CD14-positive monocyte (primary cell): Measurements from ENCODE around the gene MLLT10. TPM values are rescaled to one million over a fixed set of nuclear protein-coding genes. Genes with fewer than 3 reads are reported as not detected.
A peak's percentile ranks its signal among the peaks of the same experiment; 100 is the strongest.

Experiments
- DNase-seq, 3 donors: peaks; one replicate each; pipeline ENCODE4 v3.0.0-alpha.2; 2011 to 2022
- H2AFZ ChIP-seq: 2 replicates; pipeline ENCODE4 v1.6.0; 2012; ENCODE audit warnings: mild to moderate bottlenecking, low read depth, low read length, inconsistent platforms; ENCODE audit not compliant: insufficient read depth, poor library complexity, severe bottlenecking
- H3K27ac ChIP-seq, 2 donors: 1 replicate in 1 of 2; 2 replicates in 1 of 2; pipeline ENCODE4 v1.5.1; 2012 to 2013; ENCODE audit warnings: low read length in 2 of 2, control low read depth in 1 of 2, inconsistent platforms in 1 of 2, low read depth in 1 of 2, mild to moderate bottlenecking in 1 of 2
- H3K27me3 ChIP-seq, 2 donors: one replicate each; pipeline versions ENCODE4 v1.6.0 to v1.6.1; 2011 to 2013; ENCODE audit warnings: low read length in 2 of 2; ENCODE audit not compliant: control insufficient read depth in 2 of 2, insufficient read depth in 2 of 2
- H3K36me3 ChIP-seq, 2 donors: replicated peaks in 1 of 2; 1 replicate in 1 of 2; 2 replicates in 1 of 2; pipeline versions ENCODE4 v1.5.1 to v1.6.1; 2012 to 2013; ENCODE audit warnings: low read length in 2 of 2, control low read depth in 1 of 2, inconsistent platforms in 1 of 2, mild to moderate bottlenecking in 1 of 2; ENCODE audit not compliant: insufficient read depth in 2 of 2, control insufficient read depth in 1 of 2
- H3K4me1 ChIP-seq, 2 donors: 1 replicate in 1 of 2; 2 replicates in 1 of 2; pipeline versions ENCODE4 v1.5.1 to v1.6.1; 2012 to 2013; ENCODE audit warnings: low read length in 2 of 2, control low read depth in 1 of 2, inconsistent platforms in 1 of 2, mild to moderate bottlenecking in 1 of 2, moderate library complexity in 1 of 2; ENCODE audit not compliant: insufficient read depth in 2 of 2, control insufficient read depth in 1 of 2
- H3K4me2 ChIP-seq: replicated peaks from 2 replicates; pipeline ENCODE3; 2012; ENCODE audit warnings: low read length, moderate library complexity, mild to moderate bottlenecking; ENCODE audit not compliant: poor library complexity, severe bottlenecking; ENCODE audit errors: extremely low read depth
- H3K4me3 ChIP-seq, 3 experiments: fragments of 200-600 bp in 1 of 3; sonication (generic) in 1 of 3; replicated peaks in 1 of 3; 1 replicate in 2 of 3; 2 replicates in 1 of 3; pipeline ENCODE4 v1.5.1; 2011 to 2013; ENCODE audit warnings: low read length in 3 of 3, mild to moderate bottlenecking in 3 of 3, control low read depth in 2 of 3, low read depth in 2 of 3, inconsistent platforms in 1 of 3, moderate library complexity in 1 of 3
- H3K79me2 ChIP-seq: 2 replicates; pipeline ENCODE4 v1.6.0; 2012; ENCODE audit warnings: mild to moderate bottlenecking, control low read depth, inconsistent platforms, low read length, moderate library complexity; ENCODE audit not compliant: insufficient read depth
- H3K9ac ChIP-seq: 2 replicates; pipeline ENCODE4 v1.6.0; 2017; ENCODE audit warnings: low read length, mild to moderate bottlenecking; ENCODE audit not compliant: insufficient read depth, poor library complexity, severe bottlenecking
- H3K9me3 ChIP-seq, 2 donors: replicated peaks in 1 of 2; 1 replicate in 1 of 2; 2 replicates in 1 of 2; pipeline versions ENCODE4 v1.5.1 to v1.6.1; 2012 to 2013; ENCODE audit warnings: low read length in 2 of 2, control low read depth in 1 of 2; ENCODE audit not compliant: control insufficient read depth in 1 of 2, insufficient read depth in 1 of 2
- H4K20me1 ChIP-seq: 2 replicates; pipeline ENCODE4 v1.6.0; 2012; ENCODE audit warnings: mild to moderate bottlenecking, low read length, control low read depth, moderate library complexity; ENCODE audit not compliant: insufficient read depth
- H3K27ac Mint-ChIP-seq, 7 donors: one replicate each; pipeline ENCODE4 v1.8.0; 2020; ENCODE audit warnings: mild to moderate bottlenecking in 7 of 7, mixed read lengths in 7 of 7, moderate library complexity in 6 of 7, inconsistent platforms in 2 of 7
- H3K27me3 Mint-ChIP-seq, 3 donors: one replicate each; pipeline ENCODE4 v1.8.0; 2021 to 2022; ENCODE audit warnings: low read depth in 3 of 3, mild to moderate bottlenecking in 3 of 3, mixed read lengths in 3 of 3, moderate library complexity in 3 of 3, inconsistent platforms in 1 of 3
- H3K36me3 Mint-ChIP-seq, 2 donors: one replicate each; pipeline ENCODE4 v1.8.0; 2020; ENCODE audit warnings: mixed read lengths in 2 of 2, inconsistent platforms in 1 of 2, mild to moderate bottlenecking in 1 of 2
- H3K4me1 Mint-ChIP-seq: one replicate; pipeline ENCODE4 v1.8.0; 2020; ENCODE audit warnings: mild to moderate bottlenecking, mixed read lengths
- H3K4me3 Mint-ChIP-seq, 2 donors: one replicate each; pipeline ENCODE4 v1.8.0; 2020; ENCODE audit warnings: mild to moderate bottlenecking in 2 of 2, mixed read lengths in 2 of 2, moderate library complexity in 1 of 2
- H3K9me3 Mint-ChIP-seq, 7 donors: one replicate each; pipeline ENCODE4 v1.8.0; 2020 to 2022; ENCODE audit warnings: mixed read lengths in 7 of 7, mild to moderate bottlenecking in 6 of 7, moderate library complexity in 6 of 7, inconsistent platforms in 2 of 7
- CTCF ChIP-seq: fragments of 200-600 bp; IDR thresholded peaks from one replicate; pipeline ENCODE4 v1.8.0; 2022; ENCODE audit warnings: antibody characterized with exemption, mild to moderate bottlenecking
- WGBS: methylation state at CpG from one replicate; pipeline ENCODE4 v1.1.5; 2013; ENCODE audit warnings: missing lambda C conversion rate; ENCODE audit not compliant: insufficient coverage; 5-methylcytosine and 5-hydroxymethylcytosine counted together
- intact Hi-C, 2 donors: fragments of 100-400 bp; cut with micrococcal nuclease; formaldehyde crosslinking; loops; one replicate each; pipeline versions ENCODE4 v1.15.0 to v1.15.1; 2023
- polyA plus RNA-seq, 3 donors: library from polyadenylated mRNA; depleted of rRNA in 1 of 3; unstranded in 2 of 3; stranded (reverse) in 1 of 3; fragments of 300-500 nt in 2 of 3; fragments of >200 nt in 1 of 3; fragmentation: Illumina TruSeq in 2 of 3; gene quantifications; 1 replicate in 2 of 3; 2 replicates in 1 of 3; pipeline ENCODE4 v1.2.3, GENCODE V29; 2012 to 2021

Gene MLLT10
- polyA plus RNA-seq, 3 donors, result 4.9 to 39.1 (median 7.5) TPM

- H3K27ac Mint-ChIP-seq, result no peak overlapping the region
- Histone ChIP-seq H3K4me1 (peaks cover 8 to 24% of the 10 kb centered on the region in 2 donors), H3K9me3 (no peaks in the 10 kb centered on the region), H3K27me3 (peaks cover 0 to 34% of the 10 kb centered on the region in 2 donors), H3K27ac (no peak overlapping the region), H2AFZ (peak overlapping the region; percentile 50), H4K20me1 (no peaks in the 10 kb centered on the region), H3K36me3 (no peaks in the 10 kb centered on the region), H3K9ac (no peak overlapping the region), H3K79me2 (no peaks in the 10 kb centered on the region), H3K4me2 (no peak overlapping the region), H3K4me3 (no peak overlapping the region)
- WGBS, result 100% methylated on average over 1 of the region's 4 CpGs
- intact Hi-C loops, result loop anchor here in 1 of 2 donors (10.0 kb wide), 1 partner anchor 229 kb away; no protein-coding TSS in a partner anchor
- TF ChIP-seq CTCF, result no peak
- H3K27me3 Mint-ChIP-seq, result peaks cover 21 to 43% (median 27%) of the 10 kb centered on the region in 3 donors
- H3K4me1 Mint-ChIP-seq, result peaks cover 14% of the 10 kb centered on the region
- no peak for DNase-seq
- H3K36me3 Mint-ChIP-seq, result no peaks in the 10 kb centered on the region
- H3K4me3 Mint-ChIP-seq, result peak overlapping the region in 1 of 2 donors; percentile 18
- no peaks in the 10 kb centered on the region for H3K9me3 Mint-ChIP-seq
Measured at GRCh38 chr10:21505711-21506278, 28.2 kb upstream of the MLLT10 start.

DNA sequence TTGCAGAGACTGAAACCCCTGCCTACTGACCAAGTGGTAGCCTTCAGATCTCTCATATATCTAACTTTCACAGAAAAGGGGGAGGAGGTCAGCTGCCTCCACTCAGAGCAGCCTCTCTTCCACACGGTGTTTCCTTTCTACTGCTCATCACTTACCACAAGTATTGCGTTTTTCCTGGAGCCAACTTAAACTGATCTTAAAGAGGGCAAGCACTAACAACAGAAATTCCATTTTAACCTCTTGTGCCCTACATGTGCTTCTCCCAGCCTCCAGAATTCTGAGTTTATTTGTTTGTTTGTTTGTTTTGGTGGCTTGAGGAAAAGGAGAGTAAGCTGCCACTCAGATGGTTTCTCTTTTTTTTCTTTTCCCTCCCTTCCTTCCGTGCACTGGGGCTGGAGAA, 27.7 kb upstream of the MLLT10 start:
- Mint-ChIP-seq H3K27me3 (peaks cover 16 to 41% (median 22%) of the 10 kb centered on the region in 3 donors), H3K9me3 (no peaks in the 10 kb centered on the region), H3K27ac (peak overlapping the region in 1 of 7 donors; percentile 43), H3K4me1 (peaks cover 15% of the 10 kb centered on the region), H3K4me3 (peak overlapping the region in 1 of 2 donors; percentile 18), H3K36me3 (no peaks in the 10 kb centered on the region)
- intact Hi-C loops, result loop anchor here in 1 of 2 donors (10.0 kb wide), 1 partner anchor 228 kb away; no protein-coding TSS in a partner anchor
- H3K9ac ChIP-seq, result no peak overlapping the region
- H3K79me2 ChIP-seq, result no peaks in the 10 kb centered on the region
- no peak for DNase-seq
- whole genome bisulfite sequencing, result 0% methylated on average over 1 of the region's 3 CpGs
- H3K36me3 ChIP-seq, result no peaks in the 10 kb centered on the region
- H3K4me1 ChIP-seq, result peaks cover 9 to 25% of the 10 kb centered on the region in 2 donors
- peak overlapping the region; percentile 50 for H2AFZ ChIP-seq
- peaks cover 0 to 34% of the 10 kb centered on the region in 2 donors for H3K27me3 ChIP-seq
- H3K4me2 ChIP-seq, result no peak overlapping the region
- no peaks in the 10 kb centered on the region for H3K9me3 ChIP-seq
- no peaks in the 10 kb centered on the region for H4K20me1 ChIP-seq
- no peak overlapping the region for H3K27ac ChIP-seq
- no peak overlapping the region for H3K4me3 ChIP-seq
- no peak for TF ChIP-seq CTCF
